Colon (tissue), 2 donors: ENCODE measurements around the gene BUB3.

ENCODE experiments used
- FAIRE-seq: peaks from 2 replicates; lab custom pipeline; 2012; peaks lifted over from hg19 to GRCh38; lab: Jason Lieb, UNC
- donor health status: control.
- donor health status: control.

The BUB3 gene

GRCh38 chr10:123141791-123142700, 12.2 kb upstream of the BUB3 start:
- FAIRE-seq: no peak

GRCh38 chr10:123142701-123143161, 11.5 kb upstream of the BUB3 start:
- no peak for FAIRE-seq

GRCh38 chr10:123143162-123143824, 10.9 kb upstream of the BUB3 start:
- FAIRE-seq: no peak

- no peak for FAIRE-seq
These were observed 10.4 kb upstream of the BUB3 start for GRCh38 chr10:123143825-123144168.

GRCh38 chr10:123144697-123145541, 9.3 kb upstream of the BUB3 start:
- FAIRE-seq: no peak

GRCh38 chr10:123145542-123146012, 8.6 kb upstream of the BUB3 start:
- FAIRE-seq: no peak

GRCh38 chr10:123146013-123146893, 7.9 kb upstream of the BUB3 start:
- FAIRE-seq: no peak

GRCh38 chr10:123146894-123147634, 7.1 kb upstream of the BUB3 start:
- no peak for FAIRE-seq

- FAIRE-seq: no peak
These were observed 6.4 kb upstream of the BUB3 start, which contains the start of gene HMX2 for GRCh38 chr10:123147635-123148413. Gene HMX2 (plus strand): TSS chr10:123148136. CDS start chr10:123148379, 243 bp downstream.

GRCh38 chr10:123148414-123149161, 5.6 kb upstream of the BUB3 start:
- FAIRE-seq: no peak

GRCh38 chr10:123149162-123149567, 5.0 kb upstream of the BUB3 start:
- FAIRE-seq: no peak

GRCh38 chr10:123149568-123150270, 4.5 kb upstream of the BUB3 start:
- no peak for FAIRE-seq

GRCh38 chr10:123150271-123150985, 3.8 kb upstream of the BUB3 start:
- no peak for FAIRE-seq

GRCh38 chr10:123150986-123151736, 3.0 kb upstream of the BUB3 start:
- no peak for FAIRE-seq

- FAIRE-seq: no peak
These were observed 2.5 kb upstream of the BUB3 start for GRCh38 chr10:123151737-123152135.

GRCh38 chr10:123153486-123154091, 613 bp upstream of the BUB3 start:
- no peak for FAIRE-seq
